Transverse colon (tissue), 4 donors: ENCODE measurements around the gene RPTOR.

Experiments used
- EP300 ChIP-seq: sonication (generic); formaldehyde crosslinking; IDR thresholded peaks from one replicate; pipeline ENCODE4 v1.6.1; 2017; ENCODE audit warnings: antibody characterized with exemption, low read depth
- POLR2A ChIP-seq: fragments of 450-650 bp; IDR thresholded peaks from one replicate; pipeline ENCODE4 v1.6.1; 2016; ENCODE audit warnings: antibody characterized with exemption, mild to moderate bottlenecking, moderate library complexity
- POLR2AphosphoS5 ChIP-seq, 3 donors: sonication (generic); formaldehyde crosslinking; IDR thresholded peaks; one replicate each; pipeline ENCODE4 v1.6.1; 2016; ENCODE audit warnings: antibody characterized with exemption in 3 of 3
- TF ChIP-seq, protein P1 (sequence below), 5 experiments: fragments of 200-600 bp in 3 of 5; fragments of 450-650 bp in 2 of 5; sonication (generic) in 3 of 5; IDR thresholded peaks; 1 replicate in 2 of 5; 2 replicates in 3 of 5; pipeline ENCODE4 v1.5.1; 2016 to 2017; ENCODE audit warnings: antibody characterized with exemption in 5 of 5, inconsistent platforms in 3 of 5, mild to moderate bottlenecking in 2 of 5, moderate library complexity in 1 of 5

DNA sequence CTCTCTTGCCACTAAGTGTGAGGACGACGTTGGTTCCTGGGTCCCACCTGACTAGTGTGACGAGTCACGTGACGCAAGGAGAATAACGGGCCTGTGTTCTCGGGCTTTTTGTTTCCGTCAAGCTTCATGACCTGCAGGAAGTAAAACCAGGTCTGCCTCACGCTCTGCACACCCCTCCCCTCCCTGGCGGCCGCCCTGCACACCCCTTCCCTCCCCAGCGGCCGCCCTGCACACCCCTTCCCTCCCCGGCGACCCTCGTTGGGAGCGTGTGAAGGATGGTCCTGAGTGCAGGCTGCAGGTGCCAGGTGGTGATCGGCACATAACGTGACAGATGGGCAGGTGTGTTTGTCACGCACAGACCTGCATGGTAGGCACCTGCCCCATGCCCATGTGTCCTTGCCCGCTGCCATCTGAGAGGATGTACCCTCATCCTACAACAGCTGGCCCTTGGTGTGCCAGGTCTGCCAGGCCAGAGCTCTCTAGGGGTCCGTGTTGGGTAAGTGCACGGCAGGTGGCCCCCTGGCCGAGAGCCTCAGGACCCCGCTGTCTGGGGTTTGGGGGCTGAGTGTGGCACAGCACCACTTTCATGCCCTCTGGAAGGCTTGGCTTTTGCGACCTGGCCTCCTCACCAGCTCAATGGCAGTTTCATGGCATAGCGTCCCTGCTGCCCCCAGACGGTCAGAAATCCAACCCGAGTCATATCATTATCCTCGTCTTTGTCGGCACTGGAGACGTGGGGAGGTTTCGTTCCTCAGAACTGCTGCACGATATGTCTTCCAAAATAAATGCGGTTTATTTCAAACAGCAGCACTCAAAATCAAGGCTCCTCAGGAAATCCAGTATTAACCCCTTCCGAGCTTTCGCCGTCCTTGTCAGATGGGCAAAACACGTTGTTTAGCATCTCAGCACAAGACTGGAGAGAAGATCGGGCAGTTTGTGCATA is 255.2 kb downstream of the RPTOR start:
- TF ChIP-seq POLR2A = no peak
- TF ChIP-seq, protein P1, sequence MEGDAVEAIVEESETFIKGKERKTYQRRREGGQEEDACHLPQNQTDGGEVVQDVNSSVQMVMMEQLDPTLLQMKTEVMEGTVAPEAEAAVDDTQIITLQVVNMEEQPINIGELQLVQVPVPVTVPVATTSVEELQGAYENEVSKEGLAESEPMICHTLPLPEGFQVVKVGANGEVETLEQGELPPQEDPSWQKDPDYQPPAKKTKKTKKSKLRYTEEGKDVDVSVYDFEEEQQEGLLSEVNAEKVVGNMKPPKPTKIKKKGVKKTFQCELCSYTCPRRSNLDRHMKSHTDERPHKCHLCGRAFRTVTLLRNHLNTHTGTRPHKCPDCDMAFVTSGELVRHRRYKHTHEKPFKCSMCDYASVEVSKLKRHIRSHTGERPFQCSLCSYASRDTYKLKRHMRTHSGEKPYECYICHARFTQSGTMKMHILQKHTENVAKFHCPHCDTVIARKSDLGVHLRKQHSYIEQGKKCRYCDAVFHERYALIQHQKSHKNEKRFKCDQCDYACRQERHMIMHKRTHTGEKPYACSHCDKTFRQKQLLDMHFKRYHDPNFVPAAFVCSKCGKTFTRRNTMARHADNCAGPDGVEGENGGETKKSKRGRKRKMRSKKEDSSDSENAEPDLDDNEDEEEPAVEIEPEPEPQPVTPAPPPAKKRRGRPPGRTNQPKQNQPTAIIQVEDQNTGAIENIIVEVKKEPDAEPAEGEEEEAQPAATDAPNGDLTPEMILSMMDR (IDR thresholded peaks at IDR 0.05) = no peak
- TF ChIP-seq POLR2AphosphoS5 (IDR thresholded peaks at IDR 0.05) = no peak
- TF ChIP-seq EP300 = no peak
